WI38 (cell line): ENCODE results near the gene EIF4B.

ENCODE experiments used
- H3K4me3 ChIP-seq: 2 replicates; pipeline ENCODE4 v1.5.1; 2011; ENCODE audit warnings: low read depth, mild to moderate bottlenecking, control low read depth, low read length
- CTCF ChIP-seq: IDR thresholded peaks from 2 replicates; pipeline ENCODE4 v1.5.1; 2012; ENCODE audit warnings: low read depth, mild to moderate bottlenecking, control low read depth, low read length

Gene EIF4B

GRCh38 chr12:52971679-52972329 is 34.5 kb upstream of the EIF4B start:
- TF ChIP-seq CTCF = no peak
- no peak overlapping the region for H3K4me3 ChIP-seq

GRCh38 chr12:52975204-52975603 is 31.1 kb upstream of the EIF4B start:
- H3K4me3 ChIP-seq = no peak overlapping the region
- no peak for TF ChIP-seq CTCF

GRCh38 chr12:52975820-52976573 is 30.3 kb upstream of the EIF4B start:
- no peak for TF ChIP-seq CTCF
- H3K4me3 ChIP-seq = no peak overlapping the region

GRCh38 chr12:52976574-52977071 is 29.6 kb upstream of the EIF4B start:
- H3K4me3 ChIP-seq = no peak overlapping the region
- no peak for TF ChIP-seq CTCF

GRCh38 chr12:52977170-52977569 is 29.1 kb upstream of the EIF4B start:
- TF ChIP-seq CTCF = no peak
- H3K4me3 ChIP-seq = no peak overlapping the region

GRCh38 chr12:52980096-52980649 is 26.1 kb upstream of the EIF4B start:
- H3K4me3 ChIP-seq = no peak overlapping the region
- no peak for TF ChIP-seq CTCF
